ENCODE data around the gene GMPR2. TPM values are rescaled to one million over a fixed set of nuclear protein-coding genes. Genes with fewer than 3 reads are reported as not detected.

Gene GMPR2
- total RNA-seq, 1 donor from 2014 or later: 40.8 TPM

GRCh38 chr14:24282736-24283135 lies 50.0 kb downstream of the GMPR2 start:
- Mint-ChIP-seq H3K36me3 (ENCODE audit: low read depth) (peaks cover 6% of the 10 kb centered on the region), H3K4me3 (no peak overlapping the region), H3K27ac (no peak overlapping the region), H3K4me1 (ENCODE audit: low read depth) (peaks cover 32% of the 10 kb centered on the region), H3K27me3 (ENCODE audit: insufficient read depth) (peaks cover 14% of the 10 kb centered on the region), H3K9me3 (no peaks in the 10 kb centered on the region)
- DNase-seq (ENCODE audit: low spot score): no peak
- intact Hi-C loops (cut with micrococcal nuclease): no loop called here

- intact Hi-C loops (cut with micrococcal nuclease): no loop called here
- Mint-ChIP-seq H3K27me3 (ENCODE audit: insufficient read depth) (peaks cover 14% of the 10 kb centered on the region), H3K36me3 (ENCODE audit: low read depth) (no peaks in the 10 kb centered on the region), H3K4me1 (ENCODE audit: low read depth) (peaks cover 24% of the 10 kb centered on the region), H3K9me3 (no peaks in the 10 kb centered on the region), H3K4me3 (no peak overlapping the region), H3K27ac (no peak overlapping the region)
- DNase-seq (ENCODE audit: low spot score): no peak
These were observed 51.2 kb downstream of the GMPR2 start for GRCh38 chr14:24283796-24284460.

- Mint-ChIP-seq H3K27ac (no peak overlapping the region), H3K4me1 (ENCODE audit: low read depth) (peaks cover 21% of the 10 kb centered on the region), H3K9me3 (no peaks in the 10 kb centered on the region), H3K27me3 (ENCODE audit: insufficient read depth) (peaks cover 14% of the 10 kb centered on the region), H3K4me3 (no peak overlapping the region), H3K36me3 (ENCODE audit: low read depth) (no peaks in the 10 kb centered on the region)
- no peak for DNase-seq (ENCODE audit: low spot score)
- intact Hi-C loops (cut with micrococcal nuclease): no loop called here
These were observed 51.8 kb downstream of the GMPR2 start for GRCh38 chr14:24284501-24285035.

DNA sequence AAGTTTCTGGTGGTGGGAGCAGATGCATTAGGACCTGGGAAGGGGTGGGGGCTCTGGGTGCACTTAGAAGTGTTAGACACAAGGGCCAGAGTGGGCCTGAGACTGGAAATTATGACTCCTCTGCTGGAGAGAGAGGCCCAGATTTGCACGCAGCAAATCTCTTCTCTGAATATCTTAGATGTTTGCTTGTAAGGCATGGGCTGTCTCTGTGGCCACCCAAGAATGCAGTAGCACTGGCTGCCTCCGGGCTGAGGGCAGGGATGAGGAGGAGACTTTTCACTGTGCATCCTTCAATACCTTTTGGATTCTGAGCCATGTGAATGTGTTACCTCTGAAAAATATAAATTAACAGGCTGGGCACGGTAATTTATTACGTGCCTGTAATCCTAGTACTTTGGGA lies 52.6 kb downstream of the GMPR2 start:
- Mint-ChIP-seq H3K36me3 (ENCODE audit: low read depth) (peaks cover 2% of the 10 kb centered on the region), H3K9me3 (no peaks in the 10 kb centered on the region), H3K4me3 (no peak overlapping the region)

DNA sequence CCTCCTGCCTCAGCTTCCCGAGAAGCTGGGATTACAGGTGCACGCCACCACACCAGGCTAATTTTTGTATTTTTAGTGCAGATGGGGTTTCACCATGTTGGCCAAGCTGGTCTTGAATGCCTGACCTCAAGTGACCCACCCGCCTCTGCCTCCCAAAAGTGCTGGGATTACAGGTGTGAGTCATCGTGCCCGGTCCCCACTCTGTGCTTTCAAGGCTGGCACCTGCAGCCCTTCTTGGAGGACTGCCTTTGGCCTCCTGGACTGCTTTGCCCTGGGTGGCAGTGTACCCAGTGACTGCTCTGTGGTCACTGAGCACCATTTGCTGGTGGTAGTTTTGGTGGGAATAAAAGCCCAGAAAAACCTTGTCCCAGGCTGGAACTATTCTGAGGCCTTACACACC lies 54.3 kb downstream of the GMPR2 start:
- intact Hi-C loops (cut with micrococcal nuclease): no loop called here
- H3K27me3 Mint-ChIP-seq (ENCODE audit: insufficient read depth): peaks cover 16% of the 10 kb centered on the region
- H3K4me1 Mint-ChIP-seq (ENCODE audit: low read depth): peaks cover 25% of the 10 kb centered on the region
- no peaks in the 10 kb centered on the region for H3K9me3 Mint-ChIP-seq
- no peak for DNase-seq (ENCODE audit: low spot score)
- H3K36me3 Mint-ChIP-seq (ENCODE audit: low read depth): peaks cover 13% of the 10 kb centered on the region
- no peak overlapping the region for H3K27ac Mint-ChIP-seq
- no peak overlapping the region for H3K4me3 Mint-ChIP-seq

More for the DNA sequence above, 52.6 kb downstream of the GMPR2 start:
- H3K4me1 Mint-ChIP-seq (ENCODE audit: low read depth): peaks cover 21% of the 10 kb centered on the region
- H3K27me3 Mint-ChIP-seq (ENCODE audit: insufficient read depth): peaks cover 14% of the 10 kb centered on the region
- no peak for DNase-seq (ENCODE audit: low spot score)
- intact Hi-C loops (cut with micrococcal nuclease): no loop called here
- no peak overlapping the region for H3K27ac Mint-ChIP-seq

Other genes starting within 250 kb of the GMPR2 start
- 17.9 and 20.9 TPM in 2 replicates for gene DHRS4L2, start 244.0 kb upstream of the GMPR2 start, total RNA-seq
- 3.0 and 3.4 TPM in 2 replicates for gene CARMIL3, start 180.9 kb upstream of the GMPR2 start, total RNA-seq
- not detected in 2 replicates for gene CPNE6, start 161.4 kb upstream of the GMPR2 start, total RNA-seq
- gene PCK2, start 138.6 kb upstream of the GMPR2 start, total RNA-seq: 55.0 and 62.8 TPM in 2 replicates
- gene DCAF11, start 118.2 kb upstream of the GMPR2 start, total RNA-seq: 69.9 and 71.6 TPM in 2 replicates
- 2.1 and 2.7 TPM in 2 replicates for gene NRL, start 118.0 kb upstream of the GMPR2 start, total RNA-seq
- gene FITM1, start 102.3 kb upstream of the GMPR2 start, total RNA-seq: 0.26 TPM in 1 of 2 replicates, not detected in the other
- gene PSME1, start 96.7 kb upstream of the GMPR2 start, total RNA-seq: 291 and 295 TPM in 2 replicates
- 22.9 and 28.3 TPM in 2 replicates for gene EMC9, start 91.3 kb upstream of the GMPR2 start, total RNA-seq
- gene PSME2, start 86.3 kb upstream of the GMPR2 start, total RNA-seq: 575 and 588 TPM in 2 replicates
- 115 and 129 TPM in 2 replicates for gene RNF31, start 85.4 kb upstream of the GMPR2 start, total RNA-seq
- gene IRF9, start 71.7 kb upstream of the GMPR2 start, total RNA-seq: 130 and 152 TPM in 2 replicates
- gene REC8, start 60.8 kb upstream of the GMPR2 start, total RNA-seq: 27.8 and 28.9 TPM in 2 replicates
- gene IPO4, start 44.1 kb upstream of the GMPR2 start, total RNA-seq: 106 and 107 TPM in 2 replicates
- gene TM9SF1, start 37.5 kb upstream of the GMPR2 start, total RNA-seq: 34.5 and 35.3 TPM in 2 replicates
- gene TSSK4, start 27.2 kb upstream of the GMPR2 start, total RNA-seq: 0.42 and 0.49 TPM in 2 replicates
- 86.5 and 95.8 TPM in 2 replicates for gene CHMP4A, start 19.4 kb upstream of the GMPR2 start, total RNA-seq
- gene MDP1, start 16.9 kb upstream of the GMPR2 start, total RNA-seq: 11.6 and 12.9 TPM in 2 replicates
- 177 and 185 TPM in 2 replicates for gene NEDD8, start 562 bp upstream of the GMPR2 start, total RNA-seq
- gene TINF2, start 9.7 kb downstream of the GMPR2 start, total RNA-seq: 90.9 and 95.9 TPM in 2 replicates
- 4.1 and 4.8 TPM in 2 replicates for gene TGM1, start 30.2 kb downstream of the GMPR2 start, total RNA-seq
- gene RABGGTA, start 38.7 kb downstream of the GMPR2 start, total RNA-seq: 52.2 and 54.4 TPM in 2 replicates
- 7.5 TPM in 2 replicates for gene DHRS1, start 66.9 kb downstream of the GMPR2 start, total RNA-seq
- 49.3 and 52.6 TPM in 2 replicates for gene NOP9, start 66.9 kb downstream of the GMPR2 start, total RNA-seq
- gene CIDEB, start 75.0 kb downstream of the GMPR2 start, total RNA-seq: 18.1 and 18.7 TPM in 2 replicates
- gene LTB4R2, start 77.2 kb downstream of the GMPR2 start, total RNA-seq: 8.9 and 10.3 TPM in 2 replicates
- 10.1 and 11.1 TPM in 2 replicates for gene LTB4R, start 78.6 kb downstream of the GMPR2 start, total RNA-seq
- 0.93 and 1.5 TPM in 2 replicates for gene ADCY4, start 102.1 kb downstream of the GMPR2 start, total RNA-seq
- 14.3 and 14.5 TPM in 2 replicates for gene RIPK3, start 107.1 kb downstream of the GMPR2 start, total RNA-seq
- not detected in 2 replicates for gene NFATC4, start 135.3 kb downstream of the GMPR2 start, total RNA-seq
- gene NYNRIN, start 166.1 kb downstream of the GMPR2 start, total RNA-seq: 0.02 TPM in 1 of 2 replicates, not detected in the other
- gene CBLN3, start 196.7 kb downstream of the GMPR2 start, total RNA-seq: 5.2 and 5.5 TPM in 2 replicates
- gene KHNYN, start 197.0 kb downstream of the GMPR2 start, total RNA-seq: 65.9 and 72.0 TPM in 2 replicates
- gene SDR39U1, start 209.8 kb downstream of the GMPR2 start, total RNA-seq: 41.5 and 48.0 TPM in 2 replicates

Data from activated T-helper 1 cell treated with anti-CD3 and anti-CD28 coated beads, Interleukin-12 subunit alpha, Interleukin-12 subunit beta, Interleukin-2, Interleukin-4 antibody, amounts not matched to agents 30 ng/mL and 10 ng/mL and 1 ng/mL, durations not matched to agents 14 hours and 24 hours and 36 hours (primary cell).